Activated T-helper 1 cell treated with anti-CD3 and anti-CD28 coated beads, Interleukin-12 subunit alpha, Interleukin-12 subunit beta, Interleukin-2, Interleukin-4 antibody, amounts not matched to agents 30 ng/mL and 10 ng/mL and 1 ng/mL, durations not matched to agents 14 hours and 24 hours and 36 hours (primary cell): ENCODE data around the gene NSUN2. TPM values are rescaled to one million over a fixed set of nuclear protein-coding genes. Genes with fewer than 3 reads are reported as not detected.

Experiments used
- DNase-seq: peaks from one replicate; pipeline ENCODE4 v3.0.0; 2021; ENCODE audit warnings: low spot score
- H3K27ac Mint-ChIP-seq: one replicate; pipeline ENCODE4 v1.8.0; 2021; ENCODE audit warnings: mild to moderate bottlenecking, mixed read lengths
- H3K27me3 Mint-ChIP-seq: one replicate; pipeline ENCODE4 v1.8.0; 2022; ENCODE audit warnings: mild to moderate bottlenecking, moderate library complexity, mixed read lengths; ENCODE audit not compliant: insufficient read depth
- H3K36me3 Mint-ChIP-seq: one replicate; pipeline ENCODE4 v1.8.0; 2021; ENCODE audit warnings: low read depth, mixed read lengths
- H3K4me1 Mint-ChIP-seq: one replicate; pipeline ENCODE4 v1.8.0; 2021; ENCODE audit warnings: low read depth, mixed read lengths
- H3K4me3 Mint-ChIP-seq: one replicate; pipeline ENCODE4 v1.8.0; 2021; ENCODE audit warnings: mild to moderate bottlenecking, moderate library complexity, mixed read lengths
- H3K9me3 Mint-ChIP-seq: one replicate; pipeline ENCODE4 v1.8.0; 2021; ENCODE audit warnings: mixed read lengths
- intact Hi-C: fragments of 100-400 bp; cut with micrococcal nuclease; formaldehyde crosslinking; loops from one replicate; pipeline ENCODE4 v1.15.1; 2024
- total RNA-seq: library from RNA; stranded (reverse); gene quantifications from 2 replicates; pipeline ENCODE4 v1.2.3, GENCODE V29; 2022

The NSUN2 gene
- total RNA-seq, 1 donor from 2014 or later: 146 TPM

GRCh38 chr5:6584101-6584645, 48.7 kb downstream of the NSUN2 start:
- H3K4me3 Mint-ChIP-seq: peak overlapping the region; percentile 43
- no peaks in the 10 kb centered on the region for H3K9me3 Mint-ChIP-seq
- H3K36me3 Mint-ChIP-seq: peaks cover 2% of the 10 kb centered on the region
- intact Hi-C loops: loop anchor here (5.0 kb wide), 1 partner anchor 207 kb away; the partner anchor contains the start of gene MED10
- no peak for DNase-seq
- no peak overlapping the region for H3K27ac Mint-ChIP-seq
- H3K27me3 Mint-ChIP-seq: peaks cover 49% of the 10 kb centered on the region
- no peaks in the 10 kb centered on the region for H3K4me1 Mint-ChIP-seq

- intact Hi-C loops: loop anchor here (5.0 kb wide), 1 partner anchor 206 kb away; the partner anchor contains the start of gene MED10
- Mint-ChIP-seq H3K27ac (no peak overlapping the region), H3K36me3 (peaks cover 2% of the 10 kb centered on the region), H3K4me3 (no peak overlapping the region), H3K4me1 (no peaks in the 10 kb centered on the region), H3K27me3 (peaks cover 45% of the 10 kb centered on the region), H3K9me3 (no peaks in the 10 kb centered on the region)
- DNase-seq: peak; percentile 20
These were observed 49.6 kb downstream of the NSUN2 start for GRCh38 chr5:6583049-6583880.

- Mint-ChIP-seq H3K36me3 (peaks cover 2% of the 10 kb centered on the region), H3K27me3 (peaks cover 45% of the 10 kb centered on the region), H3K27ac (no peak overlapping the region), H3K4me1 (no peaks in the 10 kb centered on the region), H3K9me3 (no peaks in the 10 kb centered on the region), H3K4me3 (no peak overlapping the region)
- DNase-seq: no peak
- intact Hi-C loops: loop anchor here (5.0 kb wide), 1 partner anchor 205 kb away; the partner anchor contains the start of gene MED10
These were observed 50.3 kb downstream of the NSUN2 start for GRCh38 chr5:6582507-6583048.

- H3K9me3 Mint-ChIP-seq: no peaks in the 10 kb centered on the region
- H3K27me3 Mint-ChIP-seq: peaks cover 45% of the 10 kb centered on the region
- no peak overlapping the region for H3K4me3 Mint-ChIP-seq
- intact Hi-C loops: loop anchor here (5.0 kb wide), 1 partner anchor 204 kb away; the partner anchor contains the start of gene MED10
- H3K36me3 Mint-ChIP-seq: peaks cover 2% of the 10 kb centered on the region
- peaks cover 1% of the 10 kb centered on the region for H3K4me1 Mint-ChIP-seq
- DNase-seq: no peak
- no peak overlapping the region for H3K27ac Mint-ChIP-seq
These were observed 51.1 kb downstream of the NSUN2 start for GRCh38 chr5:6581559-6582426.

- intact Hi-C loops: loop anchor here (5.0 kb wide), 1 partner anchor 204 kb away; the partner anchor contains the start of gene MED10
- Mint-ChIP-seq H3K4me3 (no peak overlapping the region), H3K9me3 (no peaks in the 10 kb centered on the region), H3K27ac (no peak overlapping the region), H3K4me1 (peaks cover 6% of the 10 kb centered on the region), H3K36me3 (no peaks in the 10 kb centered on the region), H3K27me3 (peaks cover 41% of the 10 kb centered on the region)
- DNase-seq: no peak
These were observed 51.8 kb downstream of the NSUN2 start for GRCh38 chr5:6581090-6581489.

- Mint-ChIP-seq H3K4me1 (peaks cover 6% of the 10 kb centered on the region), H3K9me3 (no peaks in the 10 kb centered on the region), H3K4me3 (no peak overlapping the region), H3K27me3 (peaks cover 40% of the 10 kb centered on the region), H3K36me3 (no peaks in the 10 kb centered on the region), H3K27ac (no peak overlapping the region)
- intact Hi-C loops: loop anchor here (10.0 kb wide), 1 partner anchor 125 kb away; no protein-coding TSS in a partner anchor
- no peak for DNase-seq
These were observed 53.3 kb downstream of the NSUN2 start for GRCh38 chr5:6579535-6579934.

GRCh38 chr5:6578676-6579343, 54.0 kb downstream of the NSUN2 start:
- no peak overlapping the region for H3K27ac Mint-ChIP-seq
- no peaks in the 10 kb centered on the region for H3K9me3 Mint-ChIP-seq
- no peak overlapping the region for H3K4me3 Mint-ChIP-seq
- no peaks in the 10 kb centered on the region for H3K36me3 Mint-ChIP-seq
- peaks cover 6% of the 10 kb centered on the region for H3K4me1 Mint-ChIP-seq
- H3K27me3 Mint-ChIP-seq: peaks cover 36% of the 10 kb centered on the region
- intact Hi-C loops: loop anchor here (10.0 kb wide), 1 partner anchor 124 kb away; no protein-coding TSS in a partner anchor
- no peak for DNase-seq

- Mint-ChIP-seq H3K27ac (no peak overlapping the region), H3K9me3 (no peaks in the 10 kb centered on the region), H3K27me3 (peaks cover 25% of the 10 kb centered on the region), H3K4me3 (no peak overlapping the region), H3K4me1 (peaks cover 6% of the 10 kb centered on the region), H3K36me3 (no peaks in the 10 kb centered on the region)
- DNase-seq: no peak
- intact Hi-C loops: loop anchor here (1.0 to 10.0 kb wide), 4 partner anchors 122 to 1085 kb away; no protein-coding TSS in a partner anchor
These were observed 55.9 kb downstream of the NSUN2 start for GRCh38 chr5:6576861-6577501.

- peaks cover 3% of the 10 kb centered on the region for H3K27me3 Mint-ChIP-seq
- peaks cover 6% of the 10 kb centered on the region for H3K4me1 Mint-ChIP-seq
- no peaks in the 10 kb centered on the region for H3K9me3 Mint-ChIP-seq
- intact Hi-C loops: loop anchor here (10.0 kb wide), 1 partner anchor 120 kb away; no protein-coding TSS in a partner anchor
- H3K36me3 Mint-ChIP-seq: no peaks in the 10 kb centered on the region
- H3K4me3 Mint-ChIP-seq: no peak overlapping the region
- H3K27ac Mint-ChIP-seq: no peak overlapping the region
- no peak for DNase-seq
These were observed 58.2 kb downstream of the NSUN2 start for GRCh38 chr5:6574537-6575245.

GRCh38 chr5:6574111-6574510, 58.7 kb downstream of the NSUN2 start:
- no peak for DNase-seq
- no peaks in the 10 kb centered on the region for H3K9me3 Mint-ChIP-seq
- H3K36me3 Mint-ChIP-seq: no peaks in the 10 kb centered on the region
- intact Hi-C loops: loop anchor here (10.0 kb wide), 1 partner anchor 119 kb away; no protein-coding TSS in a partner anchor
- no peak overlapping the region for H3K4me3 Mint-ChIP-seq
- H3K4me1 Mint-ChIP-seq: peaks cover 6% of the 10 kb centered on the region
- H3K27me3 Mint-ChIP-seq: no peaks in the 10 kb centered on the region
- H3K27ac Mint-ChIP-seq: no peak overlapping the region

- H3K4me1 Mint-ChIP-seq: peaks cover 6% of the 10 kb centered on the region
- intact Hi-C loops: loop anchor here (10.0 kb wide), 1 partner anchor 119 kb away; no protein-coding TSS in a partner anchor
- no peak overlapping the region for H3K27ac Mint-ChIP-seq
- no peak for DNase-seq
- peaks cover under 1% of the 10 kb centered on the region for H3K27me3 Mint-ChIP-seq
- no peaks in the 10 kb centered on the region for H3K36me3 Mint-ChIP-seq
- H3K9me3 Mint-ChIP-seq: no peaks in the 10 kb centered on the region
- no peak overlapping the region for H3K4me3 Mint-ChIP-seq
These were observed 59.2 kb downstream of the NSUN2 start for GRCh38 chr5:6573651-6574101.
